NCI-H2081 (cell line): ENCODE data around the gene C11orf86.

Experiments used
- DNase-seq, 2 experiments: peaks; one replicate each; lab custom pipeline; 2025; lab: John Stamatoyannopoulos, UW

The C11orf86 gene

DNA sequence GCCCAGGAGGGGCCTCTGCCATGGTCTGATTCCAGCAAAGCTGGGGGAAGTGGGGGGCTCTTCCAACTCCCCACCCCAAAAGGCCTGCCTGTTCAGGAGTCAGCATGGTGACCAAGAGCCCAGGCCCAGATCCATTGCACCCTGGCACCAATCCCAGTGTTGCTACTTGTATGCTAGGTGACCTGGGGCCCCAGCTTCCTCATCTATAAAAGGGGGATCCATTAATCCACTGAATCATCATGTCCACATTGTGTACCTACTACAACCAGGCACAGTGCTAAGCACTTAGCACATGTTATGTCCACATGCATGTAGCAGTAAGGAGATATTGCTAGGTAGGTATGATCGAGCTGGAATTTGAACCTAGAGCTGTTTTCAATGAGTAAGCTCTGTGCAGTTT is 49.9 kb downstream of the C11orf86 start:
- no peak for DNase-seq

- DNase-seq = no peak
Measured at GRCh38 chr11:67025750-67026149, 50.6 kb downstream of the C11orf86 start.
